ENCODE data around the gene RGS6. TPM values are rescaled to one million over a fixed set of nuclear protein-coding genes. Genes with fewer than 3 reads are reported as not detected.

The RGS6 gene
- total RNA-seq, 4 donors from 2014 or later = 0.84 to 3.0 (median 1.7) TPM; not detected in 1

DNA sequence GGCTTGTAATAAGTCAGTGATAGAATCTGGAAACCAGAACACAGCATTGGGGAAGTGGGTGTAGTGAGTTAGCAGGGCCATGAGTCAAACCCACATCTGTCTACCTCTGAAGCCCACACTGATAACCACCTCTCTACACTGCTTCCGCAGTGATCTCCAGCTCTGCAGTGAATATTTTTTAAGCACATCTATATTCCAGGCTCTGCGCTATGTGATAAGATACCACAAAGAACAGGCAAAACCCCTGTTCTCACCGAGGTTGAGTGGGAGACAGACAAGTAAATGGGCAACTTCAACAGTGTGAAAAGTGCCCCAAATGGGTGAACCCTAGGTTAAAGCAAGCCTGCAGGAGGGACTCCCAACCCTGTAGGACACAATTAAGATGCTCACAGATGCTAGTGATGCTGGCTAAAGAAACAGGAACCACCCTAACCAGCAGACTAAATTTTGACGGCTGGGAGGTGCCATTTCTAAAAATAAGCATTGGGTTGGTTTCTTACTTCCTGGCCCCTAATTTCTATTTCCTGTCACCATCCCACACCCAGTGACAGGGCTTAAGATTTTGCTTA, 586.7 kb downstream of the RGS6 start:
- WGBS, 2 donors = 59 to 70% methylated on average over 4 of the region's 4 CpGs
- intact Hi-C loops (cut with DNase I; ENCODE audit: low total_unique reads) = no loop called here
- H3K4me3 ChIP-seq (ENCODE audit: low read depth, poor library complexity, severe bottlenecking) = no peak overlapping the region
- TF ChIP-seq POLR2A (IDR thresholded peaks at IDR 0.05) = no peak
- TF ChIP-seq CTCF (IDR thresholded peaks at IDR 0.05) = no peak
- DNase-seq (ENCODE audit: low spot score in 2 of 2) = no peak

DNA sequence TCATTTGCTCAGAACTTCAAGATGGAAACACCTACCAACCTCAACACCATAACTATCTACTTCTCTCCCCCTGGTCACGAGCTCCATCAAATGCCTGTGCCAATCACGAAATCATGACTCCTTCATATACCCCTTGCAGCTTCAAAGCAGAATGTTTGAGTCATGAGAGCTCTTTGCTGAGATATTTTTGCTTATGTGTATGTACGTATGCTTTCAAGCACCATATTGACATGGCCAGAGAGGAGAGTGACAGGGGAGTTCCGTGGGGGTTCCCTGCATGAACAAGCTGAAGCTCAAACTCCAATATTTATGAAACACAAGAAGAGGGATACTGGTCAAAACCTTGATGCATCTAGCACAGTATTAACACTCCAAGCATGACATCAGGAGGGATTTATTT, 587.3 kb downstream of the RGS6 start:
- WGBS, 2 donors = 75 to 82% methylated on average over 4 of the region's 4 CpGs
- no peak for DNase-seq (ENCODE audit: low spot score in 2 of 2)
- TF ChIP-seq CTCF (IDR thresholded peaks at IDR 0.05) (no peak), POLR2A (IDR thresholded peaks at IDR 0.05) (no peak)
- intact Hi-C loops (cut with DNase I; ENCODE audit: low total_unique reads) = no loop called here
- no peak overlapping the region for H3K4me3 ChIP-seq (ENCODE audit: low read depth, poor library complexity, severe bottlenecking)

GRCh38 chr14:72521045-72521444, 588.8 kb downstream of the RGS6 start:
- no peak for TF ChIP-seq CTCF (IDR thresholded peaks at IDR 0.05)
- no peak for TF ChIP-seq POLR2A (IDR thresholded peaks at IDR 0.05)
- DNase-seq (ENCODE audit: low spot score in 2 of 2) = no peak
- intact Hi-C loops (cut with DNase I; ENCODE audit: low total_unique reads) = no loop called here
- WGBS, 2 donors = 86 to 91% methylated on average over 4 of the region's 4 CpGs
- no peak overlapping the region for H3K4me3 ChIP-seq (ENCODE audit: low read depth, poor library complexity, severe bottlenecking)

DNA sequence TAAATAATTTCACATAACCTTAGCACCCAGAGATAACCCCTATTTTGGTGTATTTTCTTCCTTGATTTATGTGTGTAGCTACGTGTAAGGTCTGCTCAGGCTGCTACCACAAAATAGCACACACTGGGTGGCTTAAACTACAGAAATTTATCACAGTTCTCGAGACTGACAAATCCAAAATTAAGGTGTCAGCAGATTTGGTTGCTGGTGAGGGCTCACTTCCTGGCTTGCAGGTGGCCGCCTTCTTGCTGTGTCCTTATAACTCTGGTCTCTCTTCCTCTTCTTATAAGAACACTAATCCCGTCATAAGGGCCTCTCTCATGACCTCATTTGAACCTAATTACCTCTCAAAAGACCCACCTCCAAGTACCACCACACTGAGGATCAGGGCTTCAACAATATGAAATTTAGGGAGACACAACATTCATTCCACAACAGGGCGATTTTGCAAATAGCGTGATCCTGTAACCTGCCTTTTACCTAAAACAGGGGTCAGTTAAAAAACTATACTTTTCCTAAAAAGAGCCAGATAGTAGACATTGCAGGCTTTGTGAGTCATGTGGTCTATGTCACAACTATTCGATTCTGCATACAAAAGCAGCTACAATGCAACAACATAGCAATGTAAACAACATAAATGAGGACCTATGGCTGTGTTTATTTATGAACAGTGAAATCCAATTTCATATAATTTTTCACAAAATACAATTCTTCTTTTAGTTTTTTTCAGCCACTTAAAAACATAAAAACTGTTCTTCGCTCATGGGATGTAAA, 589.9 kb downstream of the RGS6 start:
- intact Hi-C loops (cut with DNase I; ENCODE audit: low total_unique reads) = no loop called here
- TF ChIP-seq POLR2A (IDR thresholded peaks at IDR 0.05) (no peak), CTCF (IDR thresholded peaks at IDR 0.05) (no peak)
- WGBS, 2 donors = 87 to 92% methylated on average over 8 of the region's 8 CpGs
- H3K4me3 ChIP-seq (ENCODE audit: low read depth, poor library complexity, severe bottlenecking) = no peak overlapping the region
- DNase-seq (ENCODE audit: low spot score in 2 of 2) = no peak

DNA sequence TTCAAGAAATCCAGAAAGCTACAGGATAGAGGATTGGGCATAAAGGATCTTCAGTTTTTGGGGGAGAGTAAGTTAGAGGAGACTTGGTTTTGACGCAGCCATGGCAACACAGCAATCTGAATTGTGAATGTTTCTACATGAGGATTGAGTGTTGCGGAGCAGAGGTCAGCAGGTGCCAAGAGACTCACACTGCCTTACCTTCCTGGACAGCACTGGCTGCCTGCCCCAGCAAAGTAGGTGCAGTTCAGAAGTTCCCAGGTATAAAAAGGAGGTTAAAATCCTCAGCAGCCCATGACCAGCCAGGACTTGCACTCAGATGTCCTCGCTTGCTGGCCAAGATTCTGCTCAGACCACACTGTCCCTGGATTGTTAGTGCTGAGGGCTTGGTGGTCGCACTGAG, 590.6 kb downstream of the RGS6 start:
- DNase-seq (ENCODE audit: low spot score in 2 of 2) = no peak
- WGBS, 2 donors = 92% methylated on average over 4 of the region's 4 CpGs
- no peak overlapping the region for H3K4me3 ChIP-seq (ENCODE audit: low read depth, poor library complexity, severe bottlenecking)
- TF ChIP-seq CTCF (IDR thresholded peaks at IDR 0.05) (no peak), POLR2A (IDR thresholded peaks at IDR 0.05) (no peak)
- intact Hi-C loops (cut with DNase I; ENCODE audit: low total_unique reads) = no loop called here
